Common myeloid progenitor, CD34-positive (primary cell): Measurements from ENCODE around the gene GRB10.
"Not testable (repeated sequence)": the region's sequence is repeated elsewhere in the genome, so short reads cannot be mapped to it uniquely, and the experiment has no call there.

Experiments
- CTCF ChIA-PET: fragments of 350-600 bp; sonication (Branson Sonifier 250); formaldehyde crosslinking; loops from one replicate; lab custom pipeline; 2021; ENCODE audit warnings: antibody characterized with exemption; lab: Charles Lee
- POLR2A ChIA-PET: fragments of 350-600 bp; sonication (Branson Sonifier 250); formaldehyde crosslinking; loops from one replicate; lab custom pipeline; 2021; ENCODE audit warnings: antibody characterized with exemption; lab: Charles Lee
- DNase-seq, 3 donors: peaks; one replicate each; pipeline versions ENCODE4 v3.0.0 to v3.0.0-alpha.2; 2013
- H3K27ac ChIP-seq, 2 experiments: 1 replicate in 1 of 2; 2 replicates in 1 of 2; pipeline ENCODE4 v1.7.0; 2013; ENCODE audit warnings: inconsistent platforms in 2 of 2, low read length in 2 of 2, mild to moderate bottlenecking in 2 of 2, low read depth in 1 of 2, moderate library complexity in 1 of 2; ENCODE audit not compliant: severe bottlenecking in 2 of 2, insufficient read depth in 1 of 2, poor library complexity in 1 of 2
- H3K27me3 ChIP-seq, 5 experiments: replicated peaks in 2 of 5; 1 replicate in 3 of 5; 2 replicates in 2 of 5; pipeline versions ENCODE4 v1.6.1 to v1.7.0; 2013; ENCODE audit warnings: low read length in 4 of 5, mild to moderate bottlenecking in 2 of 5, moderate library complexity in 2 of 5, inconsistent platforms in 1 of 5; ENCODE audit not compliant: insufficient read depth in 5 of 5, control insufficient read depth in 4 of 5
- H3K36me3 ChIP-seq, 4 experiments: 1 replicate in 2 of 4; 2 replicates in 2 of 4; pipeline versions ENCODE4 v1.6.1 to v1.7.0; 2013; ENCODE audit warnings: low read length in 3 of 4, control low read depth in 1 of 4, mild to moderate bottlenecking in 1 of 4; ENCODE audit not compliant: control insufficient read depth in 4 of 4, insufficient read depth in 4 of 4
- H3K4me1 ChIP-seq, 4 experiments: 1 replicate in 3 of 4; 2 replicates in 1 of 4; pipeline versions ENCODE4 v1.6.1 to v1.7.1; 2013; ENCODE audit warnings: low read length in 3 of 4, mild to moderate bottlenecking in 3 of 4, control low read depth in 1 of 4, inconsistent platforms in 1 of 4, moderate library complexity in 1 of 4; ENCODE audit not compliant: control insufficient read depth in 4 of 4, insufficient read depth in 4 of 4; ENCODE audit errors: control extremely low read depth in 1 of 4
- H3K4me3 ChIP-seq, 7 experiments: 1 replicate in 4 of 7; 2 replicates in 3 of 7; pipeline versions ENCODE4 v1.5.1 to v1.7.0; 2013; ENCODE audit warnings: mild to moderate bottlenecking in 7 of 7, low read length in 6 of 7, moderate library complexity in 6 of 7, inconsistent platforms in 2 of 7, low read depth in 2 of 7, control low read depth in 1 of 7; ENCODE audit not compliant: insufficient read depth in 4 of 7, control insufficient read depth in 1 of 7; ENCODE audit errors: extremely low read depth in 1 of 7
- H3K9me3 ChIP-seq, 5 experiments: 1 replicate in 4 of 5; 2 replicates in 1 of 5; pipeline versions ENCODE4 v1.6.1 to v1.7.1; 2013; ENCODE audit warnings: low read length in 4 of 5, mild to moderate bottlenecking in 2 of 5, inconsistent platforms in 1 of 5, low read depth in 1 of 5, moderate library complexity in 1 of 5; ENCODE audit not compliant: control insufficient read depth in 4 of 5, insufficient read depth in 2 of 5; ENCODE audit errors: control extremely low read depth in 1 of 5
- WGBS: methylation state at CpG from one replicate; pipeline ENCODE4 v1.1.5; 2013; ENCODE audit not compliant: insufficient coverage; 5-methylcytosine and 5-hydroxymethylcytosine counted together

GRB10 gene

GRCh38 chr7:50582271-50582670 lies 200.4 kb downstream of the GRB10 start:
- H3K4me1 ChIP-seq, POLR2A ChIA-PET, H3K36me3 ChIP-seq, H3K27me3 ChIP-seq, H3K27ac ChIP-seq, DNase-seq, H3K4me3 ChIP-seq: not testable (repeated sequence)
- 100% methylated on average over 1 of the region's 4 CpGs for WGBS
- peaks cover 0 to 16% (median 4%) of the 10 kb centered on the region in 5 experiments for H3K9me3 ChIP-seq
- CTCF ChIA-PET: interaction anchor here (1.0 kb wide), 1 partner anchor 84 kb away, joined by 3 read pairs; no protein-coding TSS in a partner anchor

GRCh38 chr7:50580666-50581065 lies 202.0 kb downstream of the GRB10 start:
- H3K4me1 ChIP-seq, POLR2A ChIA-PET, H3K4me3 ChIP-seq, H3K27me3 ChIP-seq, H3K27ac ChIP-seq, DNase-seq, H3K36me3 ChIP-seq, CTCF ChIA-PET: not testable (repeated sequence)
- WGBS: 95% methylated on average over 2 of the region's 2 CpGs
- peaks cover 0 to 16% (median 4%) of the 10 kb centered on the region in 5 experiments for H3K9me3 ChIP-seq

GRCh38 chr7:50580057-50580456 lies 202.6 kb downstream of the GRB10 start:
- POLR2A ChIA-PET: no interaction called here
- H3K27ac ChIP-seq: no peak overlapping the region
- no peaks in the 10 kb centered on the region for H3K27me3 ChIP-seq
- 100% methylated on average over 4 of the region's 5 CpGs for WGBS
- H3K4me1 ChIP-seq: no peaks in the 10 kb centered on the region
- H3K4me3 ChIP-seq: no peak overlapping the region
- CTCF ChIA-PET: no interaction called here
- DNase-seq: no peak
- H3K36me3 ChIP-seq: no peaks in the 10 kb centered on the region
- H3K9me3 ChIP-seq: peaks cover 0 to 16% (median 4%) of the 10 kb centered on the region in 5 experiments

GRCh38 chr7:50578105-50578504 lies 204.6 kb downstream of the GRB10 start:
- POLR2A ChIA-PET, H3K4me3 ChIP-seq, H3K4me1 ChIP-seq, CTCF ChIA-PET, H3K27me3 ChIP-seq, H3K27ac ChIP-seq, H3K36me3 ChIP-seq, DNase-seq, H3K9me3 ChIP-seq: not testable (repeated sequence)
- no CpG with 5 or more reads among the region's 4 CpGs for WGBS

GRCh38 chr7:50577569-50577968 lies 205.1 kb downstream of the GRB10 start:
- H3K27me3 ChIP-seq: no peaks in the 10 kb centered on the region
- ChIA-PET POLR2A (no interaction called here), CTCF (no interaction called here)
- 99% methylated on average over 10 of the region's 10 CpGs for WGBS
- H3K9me3 ChIP-seq: no peaks in the 10 kb centered on the region
- DNase-seq: no peak
- H3K27ac ChIP-seq: no peak overlapping the region
- H3K4me3 ChIP-seq: no peak overlapping the region
- H3K36me3 ChIP-seq: no peaks in the 10 kb centered on the region
- no peaks in the 10 kb centered on the region for H3K4me1 ChIP-seq

- H3K27me3 ChIP-seq, H3K4me1 ChIP-seq, H3K36me3 ChIP-seq, H3K27ac ChIP-seq, CTCF ChIA-PET, H3K4me3 ChIP-seq, DNase-seq, POLR2A ChIA-PET, H3K9me3 ChIP-seq: not testable (repeated sequence)
- 67% methylated on average over 3 of the region's 6 CpGs for WGBS
Observed at GRCh38 chr7:50576388-50576787, 206.3 kb downstream of the GRB10 start.

GRCh38 chr7:50567715-50568261 lies 214.9 kb downstream of the GRB10 start:
- Histone ChIP-seq H3K4me3 (no peak overlapping the region), H3K27ac (no peak overlapping the region), H3K9me3 (no peaks in the 10 kb centered on the region), H3K4me1 (no peaks in the 10 kb centered on the region), H3K27me3 (peaks cover 0 to 4% (median 0%) of the 10 kb centered on the region in 5 experiments), H3K36me3 (no peaks in the 10 kb centered on the region)
- no peak for DNase-seq
- CTCF ChIA-PET: no interaction called here
- WGBS: 98% methylated on average over 5 of the region's 6 CpGs
- POLR2A ChIA-PET: no interaction called here
